Hepatocyte (in vitro differentiated cells): ENCODE measurements around the gene TMEM132A. TPM values are rescaled to one million over a fixed set of nuclear protein-coding genes. Genes with fewer than 3 reads are reported as not detected.

ENCODE experiments used
- DNase-seq: peaks from one replicate; pipeline ENCODE4 v3.0.0-alpha.2; 2016; ENCODE audit warnings: low spot score
- H2AFZ ChIP-seq: fragments of 200-600 bp; sonication (generic); 2 replicates; pipeline ENCODE4 v1.6.0; 2016; ENCODE audit warnings: antibody characterized with exemption, mild to moderate bottlenecking
- H3K27ac ChIP-seq: fragments of 200-600 bp; sonication (generic); 2 replicates; pipeline ENCODE4 v1.5.1; 2016; ENCODE audit warnings: mild to moderate bottlenecking
- H3K27me3 ChIP-seq: fragments of 200-600 bp; sonication (generic); 2 replicates; pipeline ENCODE4 v1.6.1; 2016
- H3K36me3 ChIP-seq: fragments of 200-600 bp; sonication (generic); replicated peaks from 2 replicates; pipeline ENCODE4 v1.5.1; 2016; ENCODE audit warnings: low read depth; ENCODE audit not compliant: insufficient read depth
- H3K4me1 ChIP-seq: fragments of 200-600 bp; sonication (generic); 2 replicates; pipeline ENCODE4 v1.5.1; 2016; ENCODE audit warnings: mild to moderate bottlenecking, moderate library complexity; ENCODE audit not compliant: insufficient read depth
- H3K4me2 ChIP-seq: fragments of 200-600 bp; sonication (generic); 2 replicates; pipeline ENCODE4 v1.6.0; 2016
- H3K4me3 ChIP-seq: fragments of 200-600 bp; sonication (generic); 2 replicates; pipeline ENCODE4 v1.5.1; 2016; ENCODE audit warnings: mild to moderate bottlenecking
- H3K79me2 ChIP-seq: fragments of 200-600 bp; sonication (generic); 2 replicates; pipeline ENCODE4 v1.6.0; 2017; ENCODE audit warnings: mild to moderate bottlenecking
- H3K9me2 ChIP-seq: fragments of 200-600 bp; sonication (generic); replicated peaks from 2 replicates; pipeline ENCODE4 v1.6.0; 2017; ENCODE audit warnings: mild to moderate bottlenecking; ENCODE audit not compliant: insufficient read depth
- H3K9me3 ChIP-seq: fragments of 200-600 bp; sonication (generic); 2 replicates; pipeline ENCODE4 v1.5.1; 2016; ENCODE audit warnings: low read depth, mild to moderate bottlenecking
- H4K20me1 ChIP-seq: fragments of 200-600 bp; sonication (generic); 2 replicates; pipeline ENCODE4 v1.6.0; 2016; ENCODE audit warnings: mild to moderate bottlenecking; ENCODE audit not compliant: insufficient read depth, poor library complexity, severe bottlenecking
- EZH2 ChIP-seq: fragments of 200-600 bp; sonication (generic); IDR thresholded peaks from 2 replicates; pipeline ENCODE4 v1.6.1; 2016; ENCODE audit warnings: antibody characterized with exemption, mild to moderate bottlenecking, borderline replicate concordance
- EZH2phosphoT487 ChIP-seq: fragments of 200-600 bp; sonication (generic); IDR thresholded peaks from one replicate; pipeline ENCODE4 v1.6.1; 2018; ENCODE audit warnings: antibody characterized with exemption, mild to moderate bottlenecking, low read depth, moderate library complexity; ENCODE audit not compliant: unreplicated experiment, severe bottlenecking
- WGBS: methylation state at CpG from one replicate; pipeline ENCODE4 v1.1.6; 2016; ENCODE audit warnings: low lambda C conversion rate; ENCODE audit errors: missing lambda C conversion rate; 5-methylcytosine and 5-hydroxymethylcytosine counted together
- polyA plus RNA-seq: library from polyadenylated mRNA; unstranded; fragments of >200 nt; fragmentation: Nextera tagmentation; extraction: Ambion mirVana; gene quantifications from 2 replicates; pipeline ENCODE4 v1.2.1, GENCODE V29; 2016
- total RNA-seq: library from RNA; depleted of rRNA; stranded (reverse); fragments of >200 nt; gene quantifications from 2 replicates; pipeline ENCODE4 v1.2.3, GENCODE V29; 2014
- TF ChIP-seq, protein P1 (sequence below): fragments of 200-600 bp; sonication (generic); IDR thresholded peaks from 2 replicates; pipeline ENCODE4 v1.5.1; 2016; ENCODE audit warnings: antibody characterized with exemption, mild to moderate bottlenecking; ENCODE audit not compliant: poor library complexity

The TMEM132A gene
- total and polyA plus RNA-seq, 2 experiments from 2014 or later: 44.3 to 98.7 TPM

DNA sequence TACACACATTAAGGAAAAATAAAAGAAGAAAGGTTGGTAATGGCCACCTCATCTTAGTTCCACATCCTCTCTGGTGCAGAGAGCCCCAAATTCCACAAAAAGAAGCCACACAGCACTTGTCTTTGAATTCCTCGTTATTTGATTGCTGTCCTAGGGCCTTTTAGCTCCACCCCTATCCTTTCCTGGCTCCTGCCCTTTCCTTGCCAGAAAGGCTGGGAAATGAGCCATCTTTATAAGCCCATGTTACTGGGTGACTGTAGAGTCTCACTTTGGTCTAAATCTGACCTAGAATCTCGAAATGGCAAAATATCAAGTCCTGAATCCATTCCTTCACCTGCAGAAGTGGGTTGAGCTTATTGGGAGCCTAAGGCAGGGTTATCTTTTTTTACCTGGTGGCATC, 4.3 kb upstream of the TMEM132A start:
- H2AFZ ChIP-seq: no peak overlapping the region
- H3K36me3 ChIP-seq: no peaks in the 10 kb centered on the region
- no peak overlapping the region for H3K4me2 ChIP-seq
- H3K27ac ChIP-seq: no peak overlapping the region
- peaks cover 46% of the 10 kb centered on the region for H3K79me2 ChIP-seq
- TF ChIP-seq EZH2: no peak
- no peak for TF ChIP-seq EZH2phosphoT487
- TF ChIP-seq, protein P1, sequence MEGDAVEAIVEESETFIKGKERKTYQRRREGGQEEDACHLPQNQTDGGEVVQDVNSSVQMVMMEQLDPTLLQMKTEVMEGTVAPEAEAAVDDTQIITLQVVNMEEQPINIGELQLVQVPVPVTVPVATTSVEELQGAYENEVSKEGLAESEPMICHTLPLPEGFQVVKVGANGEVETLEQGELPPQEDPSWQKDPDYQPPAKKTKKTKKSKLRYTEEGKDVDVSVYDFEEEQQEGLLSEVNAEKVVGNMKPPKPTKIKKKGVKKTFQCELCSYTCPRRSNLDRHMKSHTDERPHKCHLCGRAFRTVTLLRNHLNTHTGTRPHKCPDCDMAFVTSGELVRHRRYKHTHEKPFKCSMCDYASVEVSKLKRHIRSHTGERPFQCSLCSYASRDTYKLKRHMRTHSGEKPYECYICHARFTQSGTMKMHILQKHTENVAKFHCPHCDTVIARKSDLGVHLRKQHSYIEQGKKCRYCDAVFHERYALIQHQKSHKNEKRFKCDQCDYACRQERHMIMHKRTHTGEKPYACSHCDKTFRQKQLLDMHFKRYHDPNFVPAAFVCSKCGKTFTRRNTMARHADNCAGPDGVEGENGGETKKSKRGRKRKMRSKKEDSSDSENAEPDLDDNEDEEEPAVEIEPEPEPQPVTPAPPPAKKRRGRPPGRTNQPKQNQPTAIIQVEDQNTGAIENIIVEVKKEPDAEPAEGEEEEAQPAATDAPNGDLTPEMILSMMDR: no peak
- 87% methylated on average over 2 of the region's 2 CpGs for WGBS
- H3K27me3 ChIP-seq: no peaks in the 10 kb centered on the region
- no peaks in the 10 kb centered on the region for H3K9me2 ChIP-seq
- H3K9me3 ChIP-seq: no peaks in the 10 kb centered on the region
- peaks cover 16% of the 10 kb centered on the region for H3K4me1 ChIP-seq
- H3K4me3 ChIP-seq: no peak overlapping the region
- H4K20me1 ChIP-seq: peaks cover 3% of the 10 kb centered on the region
- DNase-seq: no peak

DNA sequence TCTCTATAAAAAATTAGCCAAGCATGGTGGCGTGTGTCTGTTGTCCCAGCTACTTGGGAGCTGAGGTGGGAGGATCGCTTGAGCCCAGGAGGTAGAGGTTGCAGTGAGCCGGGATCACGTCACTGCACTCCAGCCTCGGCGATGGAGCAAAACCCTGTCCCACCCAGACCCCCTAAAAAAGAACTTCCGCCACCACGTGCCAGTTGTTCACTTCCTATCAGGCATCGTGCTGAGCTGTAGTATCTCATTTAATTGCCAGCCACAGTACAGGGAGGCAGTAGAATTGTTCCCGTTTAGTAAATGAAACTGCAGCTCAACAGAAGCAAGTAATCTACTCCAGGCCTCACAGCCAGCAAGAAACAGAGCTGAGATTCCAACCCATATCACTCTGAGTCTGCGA, 3.0 kb upstream of the TMEM132A start:
- no peak overlapping the region for H3K27ac ChIP-seq
- no peak overlapping the region for H3K4me2 ChIP-seq
- H3K79me2 ChIP-seq: peaks cover 46% of the 10 kb centered on the region
- H2AFZ ChIP-seq: no peak overlapping the region
- no peak overlapping the region for H3K4me3 ChIP-seq
- H3K4me1 ChIP-seq: peaks cover 9% of the 10 kb centered on the region
- H3K36me3 ChIP-seq: no peaks in the 10 kb centered on the region
- DNase-seq: no peak
- no peak for TF ChIP-seq EZH2
- no peaks in the 10 kb centered on the region for H3K9me3 ChIP-seq
- H3K9me2 ChIP-seq: no peaks in the 10 kb centered on the region
- WGBS: 96% methylated on average over 11 of the region's 11 CpGs
- no peaks in the 10 kb centered on the region for H3K27me3 ChIP-seq
- H4K20me1 ChIP-seq: no peaks in the 10 kb centered on the region

DNA sequence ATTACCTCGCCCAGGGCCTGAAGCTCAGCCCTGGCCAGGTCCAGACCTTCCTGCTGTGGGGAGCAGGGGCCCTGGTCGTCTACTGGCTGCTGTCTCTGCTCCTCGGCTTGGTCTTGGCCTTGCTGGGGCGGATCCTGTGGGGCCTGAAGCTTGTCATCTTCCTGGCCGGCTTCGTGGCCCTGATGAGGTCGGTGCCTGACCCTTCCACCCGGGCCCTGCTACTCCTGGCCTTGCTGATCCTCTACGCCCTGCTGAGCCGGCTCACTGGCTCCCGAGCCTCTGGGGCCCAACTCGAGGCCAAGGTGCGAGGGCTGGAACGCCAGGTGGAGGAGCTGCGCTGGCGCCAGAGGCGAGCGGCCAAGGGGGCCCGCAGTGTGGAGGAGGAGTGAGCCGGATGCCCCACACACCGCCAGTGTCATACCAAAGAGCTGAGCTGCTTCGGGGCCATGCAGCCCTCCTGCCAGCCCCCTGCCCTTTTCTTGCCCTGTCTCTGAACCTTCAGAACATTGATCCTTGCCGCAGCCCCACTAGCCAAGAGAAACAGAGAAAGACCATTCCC, 2.4 kb upstream of the TMEM132A start:
- Histone ChIP-seq H3K4me1 (peaks cover 8% of the 10 kb centered on the region), H3K27me3 (no peaks in the 10 kb centered on the region), H3K4me2 (no peak overlapping the region), H3K4me3 (no peak overlapping the region), H3K9me3 (no peaks in the 10 kb centered on the region), H4K20me1 (no peaks in the 10 kb centered on the region), H3K9me2 (no peaks in the 10 kb centered on the region), H3K79me2 (peaks cover 40% of the 10 kb centered on the region), H3K27ac (no peak overlapping the region), H2AFZ (no peak overlapping the region), H3K36me3 (no peaks in the 10 kb centered on the region)
- no peak for DNase-seq
- TF ChIP-seq, protein P1: no peak
- TF ChIP-seq EZH2: no peak
- TF ChIP-seq EZH2phosphoT487: no peak
- 87% methylated on average over 23 of the region's 23 CpGs for WGBS

DNA sequence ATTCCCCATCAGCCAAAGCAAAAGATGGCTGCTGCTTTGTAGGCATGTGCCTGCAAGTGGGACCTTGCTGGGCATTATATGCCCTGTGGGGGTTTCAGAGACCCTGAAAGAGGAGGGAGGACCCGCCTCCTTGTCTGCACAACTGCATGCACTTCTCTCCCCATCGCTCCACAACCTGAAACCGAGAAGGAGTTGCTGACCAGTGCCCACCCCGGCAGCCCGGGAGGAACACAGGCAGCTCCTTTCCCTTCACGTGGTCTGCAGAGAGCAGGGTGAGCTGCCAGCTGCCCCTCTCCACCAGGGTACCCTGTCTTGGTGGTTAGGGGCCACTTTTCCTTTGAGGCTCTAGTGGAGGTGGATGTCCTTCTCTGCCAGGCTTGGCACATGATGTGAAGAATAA, 1.4 kb upstream of the TMEM132A start:
- Histone ChIP-seq H3K4me3 (no peak overlapping the region), H3K27me3 (no peaks in the 10 kb centered on the region), H4K20me1 (no peaks in the 10 kb centered on the region), H3K27ac (no peak overlapping the region), H3K79me2 (peaks cover 30% of the 10 kb centered on the region), H3K4me2 (no peak overlapping the region), H3K9me3 (no peaks in the 10 kb centered on the region), H3K9me2 (no peaks in the 10 kb centered on the region), H3K4me1 (peaks cover 8% of the 10 kb centered on the region), H2AFZ (no peak overlapping the region), H3K36me3 (no peaks in the 10 kb centered on the region)
- WGBS: 88% methylated on average over 6 of the region's 6 CpGs
- TF ChIP-seq EZH2phosphoT487 (no peak), EZH2 (no peak)
- TF ChIP-seq, protein P1: no peak
- DNase-seq: no peak
